GM19455 (cell line): ENCODE results near the gene RGS19.

Source experiments
- ATAC-seq: cut with Tn5 transposase; IDR thresholded peaks from one replicate; pipeline ENCODE4 v1.9.1; 2021; ENCODE audit not compliant: unreplicated experiment

The RGS19 gene

GRCh38 chr20:64108731-64109681 lies 29.7 kb upstream of the RGS19 start:
- no peak for ATAC-seq

DNA sequence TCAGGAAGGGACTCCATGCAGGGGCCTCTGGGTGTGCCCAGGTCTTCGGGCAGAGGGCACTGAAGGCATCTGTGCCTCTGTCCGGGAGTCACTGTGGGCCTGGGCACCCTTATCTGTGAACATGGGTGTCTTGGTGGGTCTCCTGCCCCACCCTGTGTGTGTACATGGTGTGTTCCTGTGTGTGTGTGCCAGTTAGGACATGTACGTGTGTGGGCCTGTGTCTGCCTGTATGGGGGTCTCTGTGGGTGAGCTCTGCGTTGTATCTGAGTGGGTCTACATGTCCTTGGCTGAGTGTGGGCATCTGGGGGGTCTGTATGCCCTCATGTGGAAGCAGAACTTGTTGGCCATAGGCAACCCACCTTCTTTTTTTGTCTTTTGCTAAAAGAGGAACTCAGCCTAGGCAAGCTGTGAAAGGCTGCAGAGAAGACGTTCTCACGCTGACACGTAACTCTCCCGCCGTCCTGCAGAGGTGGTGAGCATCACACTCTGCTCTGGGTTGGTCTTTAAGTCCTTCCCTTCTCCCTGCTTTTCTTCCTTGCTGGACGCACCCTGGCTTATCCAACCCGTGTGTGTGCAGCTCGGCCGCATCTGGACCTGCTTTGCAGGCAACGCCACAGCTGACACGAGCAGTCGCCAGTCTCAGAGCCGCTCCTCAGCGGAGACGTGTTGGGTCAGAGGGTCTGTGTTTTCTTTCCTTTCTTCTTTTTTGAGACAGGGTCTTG lies 28.6 kb upstream of the RGS19 start:
- ATAC-seq: no peak

DNA sequence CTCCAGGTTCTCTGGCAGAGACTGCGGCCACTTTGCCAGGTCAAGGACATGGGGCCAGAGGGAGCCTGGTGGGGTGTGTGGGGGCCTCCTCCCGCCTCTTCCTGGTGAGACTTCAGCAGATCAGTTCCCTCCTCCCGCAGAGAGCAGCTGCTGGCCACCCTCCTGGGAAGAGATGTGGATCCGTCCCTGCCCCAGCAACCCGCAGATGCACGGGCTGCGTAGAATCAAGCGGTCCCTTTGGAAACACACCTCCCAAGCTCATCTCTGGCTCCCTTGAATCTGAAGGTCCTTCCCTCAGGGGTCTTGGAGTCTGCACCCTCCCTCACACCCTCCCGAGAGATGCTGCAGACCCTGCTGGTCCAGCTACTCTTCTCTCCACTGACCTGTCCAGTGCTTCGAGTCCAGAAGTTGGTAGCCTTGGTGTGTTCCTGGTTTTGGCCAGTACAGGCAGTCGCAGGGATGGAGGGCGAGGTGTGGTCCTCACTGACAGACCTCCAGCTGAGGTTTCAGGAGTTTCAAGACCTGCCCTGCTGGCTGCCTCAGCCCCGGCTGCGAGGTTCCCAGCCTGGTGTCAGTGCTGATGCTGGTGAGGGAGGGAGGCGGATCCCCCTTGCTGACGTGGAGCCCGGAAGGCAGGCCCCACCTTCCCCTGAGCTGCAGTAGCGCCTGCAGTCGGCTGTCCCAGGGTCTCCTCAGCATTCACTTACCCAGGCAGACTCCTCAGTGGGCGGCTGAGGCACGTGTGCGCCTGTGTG lies 27.8 kb upstream of the RGS19 start, which contains the start of gene NPBWR2:
Gene NPBWR2, minus strand, starts transcription at position 585 of the 755 bp plus-strand sequence. CDS start 734 bp downstream, outside the sequence.
- ATAC-seq: no peak

- ATAC-seq: no peak
Measured at GRCh38 chr20:64106435-64106961, 27.2 kb upstream of the RGS19 start.

GRCh38 chr20:64105846-64106434 lies 26.6 kb upstream of the RGS19 start:
- ATAC-seq: no peak

DNA sequence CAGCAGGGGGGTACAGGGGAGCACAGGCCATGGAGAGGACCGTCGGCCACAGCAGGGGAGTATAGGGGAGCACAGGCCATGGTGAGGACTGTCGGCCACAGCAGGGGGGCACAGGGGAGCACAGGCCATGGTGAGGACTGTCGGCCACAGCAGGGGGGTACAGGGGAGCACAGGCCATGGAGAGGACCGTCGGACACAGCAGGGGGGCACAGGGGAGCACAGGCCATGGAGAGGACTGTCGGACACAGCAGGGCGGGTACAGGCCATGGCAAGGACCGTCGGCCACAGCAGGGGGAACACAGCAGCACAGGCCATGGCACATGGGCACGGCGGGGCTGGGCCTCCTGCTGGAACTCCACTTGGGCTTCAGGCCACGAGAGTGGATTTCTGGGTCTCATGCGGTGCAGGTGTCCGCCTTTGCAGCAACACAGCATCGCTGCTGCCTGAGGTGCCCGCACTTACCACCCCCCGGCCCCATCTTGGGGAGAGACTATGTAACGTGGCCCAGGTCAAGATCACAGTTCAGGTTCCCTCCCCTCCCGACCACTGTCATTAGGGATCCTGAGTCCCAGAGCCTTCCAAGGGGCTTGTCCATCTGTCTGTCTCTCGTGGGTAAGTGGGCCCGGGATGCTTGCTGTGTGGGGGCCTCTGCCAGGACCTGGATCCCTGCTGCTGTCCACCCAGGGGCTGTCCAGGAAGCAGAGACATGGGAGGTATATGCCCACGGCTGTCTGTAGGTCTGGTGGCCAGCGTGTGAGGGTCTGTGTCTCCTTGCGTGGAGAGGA lies 25.5 kb upstream of the RGS19 start:
- no peak for ATAC-seq

DNA sequence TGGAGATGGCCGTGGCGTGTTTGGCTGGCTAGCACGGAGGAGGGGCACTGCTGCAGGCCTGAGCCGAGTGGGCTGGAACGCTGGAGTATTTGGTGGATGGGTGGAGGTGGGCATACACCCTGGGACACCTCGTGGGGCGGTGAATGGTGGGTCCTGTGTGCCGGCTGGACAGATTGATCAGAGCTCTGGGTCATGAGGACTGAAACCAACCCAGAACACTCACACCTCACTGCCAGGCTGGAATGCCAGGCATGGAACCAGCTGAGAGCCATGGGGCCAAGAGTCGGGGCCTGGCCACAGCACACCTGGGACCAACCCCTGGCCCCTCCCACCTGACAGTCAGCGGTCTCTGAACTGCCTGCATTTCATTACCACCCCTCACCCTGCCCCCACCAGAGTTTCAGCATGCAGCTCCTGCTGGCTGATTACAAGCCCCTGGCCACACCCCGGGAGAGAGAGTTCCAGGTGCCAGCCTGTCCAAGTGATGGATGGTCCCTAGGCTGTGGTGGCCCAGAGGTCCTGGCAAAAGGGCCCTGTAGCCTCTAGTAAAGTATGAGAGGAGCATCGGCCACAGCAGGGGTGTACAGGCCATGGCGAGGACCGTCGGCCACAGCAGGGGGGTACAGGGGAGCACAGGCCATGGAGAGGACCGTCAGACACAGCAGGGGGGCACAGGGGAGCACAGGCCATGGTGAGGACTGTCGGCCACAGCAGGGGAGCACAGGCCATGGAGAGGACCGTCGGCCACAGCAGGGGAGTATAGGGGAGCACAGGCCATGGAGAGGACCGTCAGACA lies 24.8 kb upstream of the RGS19 start:
- no peak for ATAC-seq

GRCh38 chr20:64102647-64103354 lies 23.5 kb upstream of the RGS19 start:
- ATAC-seq: no peak

DNA sequence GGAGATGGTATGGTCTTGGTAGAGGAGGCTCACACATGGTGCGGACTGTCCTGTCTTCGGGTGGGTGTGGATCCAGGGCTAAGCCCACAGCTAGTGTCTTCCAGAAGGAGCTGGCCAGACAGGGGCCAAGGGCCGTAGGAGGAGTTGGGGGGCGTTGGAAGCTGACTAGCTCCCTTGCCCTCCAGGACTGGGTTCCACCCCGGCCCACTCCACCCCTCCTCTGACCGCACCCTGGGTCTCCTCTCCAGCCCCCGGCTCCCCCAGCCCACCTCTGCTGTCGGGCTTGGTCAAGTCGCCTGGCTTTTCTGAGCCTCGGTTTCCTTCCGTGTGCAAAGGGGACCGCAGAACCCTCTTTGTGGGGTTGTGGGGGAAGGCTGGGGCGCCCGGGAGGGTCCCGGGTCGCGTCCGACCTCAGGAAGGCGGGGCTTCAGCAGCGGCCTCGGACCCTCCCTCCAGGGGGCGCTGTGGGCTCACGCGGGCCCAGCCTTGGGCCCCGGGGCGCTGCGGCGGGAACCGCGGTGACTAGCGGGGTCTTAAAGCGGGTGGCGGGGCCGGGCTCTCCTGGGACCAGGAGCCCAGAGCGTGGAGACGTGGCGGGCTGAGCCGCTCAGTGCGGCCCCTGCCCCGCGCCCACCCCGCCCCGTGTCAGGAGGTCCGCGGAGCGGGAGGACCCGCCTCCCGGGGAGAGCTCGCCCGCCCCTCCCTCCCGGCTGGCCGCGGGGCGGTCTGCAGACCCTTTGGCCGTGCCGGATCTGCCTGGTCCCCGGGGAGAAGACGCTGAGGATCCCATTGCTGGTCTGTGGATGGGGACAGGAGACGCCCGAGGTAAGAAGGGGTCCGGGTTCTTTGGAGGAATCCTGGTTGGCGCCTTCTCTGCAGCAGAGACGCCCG lies 22.7 kb upstream of the RGS19 start:
- no peak for ATAC-seq

- ATAC-seq: no peak
Measured at GRCh38 chr20:64100946-64101688, 21.8 kb upstream of the RGS19 start.

- ATAC-seq: no peak
Measured at GRCh38 chr20:64100566-64100888, 21.2 kb upstream of the RGS19 start.

DNA sequence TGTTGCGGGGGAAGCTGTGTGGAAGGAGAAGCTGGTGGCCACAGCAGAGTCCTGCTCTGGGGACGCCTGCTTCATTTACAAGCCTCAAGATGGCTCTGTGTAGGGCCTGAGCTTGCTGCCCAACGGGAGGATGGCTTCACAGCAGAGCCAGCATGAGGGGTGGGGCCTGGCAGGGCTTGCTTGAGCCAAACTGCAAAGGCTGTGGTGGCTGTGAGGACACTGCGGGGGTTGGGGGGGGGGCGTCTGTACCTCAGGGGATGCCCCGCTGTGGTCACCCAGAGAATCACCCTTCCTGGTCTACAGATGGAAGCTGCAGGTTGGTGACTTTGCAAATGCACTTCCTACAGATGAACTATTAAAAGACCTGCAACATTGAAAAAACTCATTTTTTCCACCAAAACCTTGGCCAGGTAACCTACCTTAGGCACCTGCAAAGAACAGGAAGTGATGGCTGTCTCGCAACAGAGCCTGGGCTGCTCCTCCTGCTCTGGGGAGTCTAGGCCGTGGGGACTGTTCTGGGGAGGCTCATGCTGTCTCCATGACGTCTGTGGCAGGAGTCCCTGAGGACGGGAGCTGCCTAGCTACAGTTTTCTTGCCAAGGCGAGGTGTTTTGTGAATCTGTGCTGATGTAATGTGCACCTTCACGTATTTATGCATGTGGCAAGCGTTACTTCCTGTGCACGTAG lies 20.7 kb upstream of the RGS19 start:
- no peak for ATAC-seq

DNA sequence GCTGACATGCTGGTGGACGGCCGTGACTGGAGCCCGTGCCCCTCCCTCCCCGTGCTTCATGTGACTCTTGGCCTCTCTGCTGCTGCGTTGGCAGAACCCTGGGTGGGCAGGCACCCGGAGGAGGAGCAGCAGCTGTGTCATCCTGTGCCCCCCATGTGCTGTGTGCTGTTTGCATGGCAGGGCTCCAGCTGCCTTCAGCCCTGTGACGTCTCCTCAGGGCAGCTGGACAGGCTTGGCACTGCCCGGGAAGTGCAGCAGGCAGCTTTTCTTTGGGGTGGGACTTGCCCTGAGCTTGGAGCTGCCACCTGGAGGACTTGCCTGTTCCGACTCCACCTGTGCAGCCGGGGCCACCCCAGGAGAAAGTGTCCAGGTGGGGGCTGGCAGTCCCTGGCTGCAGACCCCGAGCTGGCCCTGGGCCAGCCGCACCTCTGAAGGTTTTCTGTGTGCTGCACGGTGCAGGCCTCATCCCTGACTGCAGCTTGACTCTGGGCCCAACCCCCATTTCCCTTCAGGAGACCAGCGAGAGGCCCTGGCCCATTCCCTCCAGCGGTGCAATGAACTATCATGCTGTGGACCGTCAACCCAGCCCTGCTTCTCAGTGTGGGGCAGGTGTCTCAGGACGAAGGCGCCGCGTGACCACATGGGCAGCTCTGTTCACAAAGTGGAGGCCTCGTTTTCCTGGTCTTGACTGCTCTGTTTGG lies 19.9 kb upstream of the RGS19 start:
- no peak for ATAC-seq

DNA sequence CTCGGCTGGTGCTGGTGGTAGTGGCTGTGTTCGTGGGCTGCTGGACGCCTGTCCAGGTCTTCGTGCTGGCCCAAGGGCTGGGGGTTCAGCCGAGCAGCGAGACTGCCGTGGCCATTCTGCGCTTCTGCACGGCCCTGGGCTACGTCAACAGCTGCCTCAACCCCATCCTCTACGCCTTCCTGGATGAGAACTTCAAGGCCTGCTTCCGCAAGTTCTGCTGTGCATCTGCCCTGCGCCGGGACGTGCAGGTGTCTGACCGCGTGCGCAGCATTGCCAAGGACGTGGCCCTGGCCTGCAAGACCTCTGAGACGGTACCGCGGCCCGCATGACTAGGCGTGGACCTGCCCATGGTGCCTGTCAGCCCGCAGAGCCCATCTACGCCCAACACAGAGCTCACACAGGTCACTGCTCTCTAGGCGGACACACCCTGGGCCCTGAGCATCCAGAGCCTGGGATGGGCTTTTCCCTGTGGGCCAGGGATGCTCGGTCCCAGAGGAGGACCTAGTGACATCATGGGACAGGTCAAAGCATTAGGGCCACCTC lies 19.2 kb upstream of the RGS19 start:
- ATAC-seq: no peak

DNA sequence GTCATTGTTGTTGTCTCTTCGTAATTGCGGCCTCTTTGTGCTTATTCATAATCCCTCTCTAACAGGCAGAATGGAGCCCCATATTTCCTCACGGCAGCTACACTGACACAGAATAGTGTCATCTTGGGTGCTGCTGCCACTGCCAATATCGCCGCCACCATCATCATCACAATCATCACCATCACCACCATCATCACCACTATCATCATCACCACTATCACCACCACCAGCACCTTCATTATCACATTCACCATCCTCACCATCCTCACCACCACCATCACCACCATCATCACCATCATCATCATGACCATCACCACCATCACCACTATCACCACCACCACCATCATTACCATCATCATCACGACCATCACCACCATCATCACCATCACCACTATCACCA lies 17.2 kb upstream of the RGS19 start:
- ATAC-seq: no peak
